ENCODE results near the gene IAH1.

IAH1 gene

DNA sequence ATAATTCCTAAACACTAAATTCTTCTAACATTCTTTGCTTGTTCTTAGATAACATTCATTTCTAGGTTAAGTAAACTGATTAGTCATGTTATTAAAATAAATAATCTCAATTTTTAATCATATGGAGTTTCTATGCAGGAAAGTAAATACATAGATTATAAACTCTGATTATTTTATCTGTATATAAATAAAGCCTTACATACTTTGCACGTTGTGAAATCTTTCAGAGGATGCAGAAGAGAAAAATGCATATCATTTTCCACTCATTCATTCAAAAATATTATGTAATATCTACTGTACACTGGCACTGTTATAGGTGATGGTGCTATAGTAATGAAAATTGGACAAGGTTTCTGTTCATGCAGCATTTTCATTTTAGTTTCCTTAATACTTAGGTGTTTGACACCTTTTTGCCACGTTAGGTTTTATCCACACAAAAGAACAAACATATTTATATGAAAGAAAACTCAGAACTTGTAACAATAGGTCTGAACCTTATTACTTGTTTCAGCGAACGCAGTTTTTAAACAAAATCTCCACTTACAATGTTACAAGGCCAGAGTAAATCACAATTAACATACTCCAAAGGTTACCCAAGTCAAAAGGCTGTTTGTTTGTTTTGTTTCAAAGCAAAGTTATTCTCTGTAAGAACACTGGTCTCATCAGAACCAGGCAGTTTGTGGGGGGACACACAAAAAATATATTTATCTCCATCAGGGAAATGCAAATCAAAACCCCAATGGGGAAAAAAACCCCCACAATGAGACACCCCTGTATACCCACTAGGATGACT lies 53.8 kb downstream of the IAH1 start:
- H3K4me3 ChIP-seq (ENCODE audit: low read depth, low read length), result no peak overlapping the region

DNA sequence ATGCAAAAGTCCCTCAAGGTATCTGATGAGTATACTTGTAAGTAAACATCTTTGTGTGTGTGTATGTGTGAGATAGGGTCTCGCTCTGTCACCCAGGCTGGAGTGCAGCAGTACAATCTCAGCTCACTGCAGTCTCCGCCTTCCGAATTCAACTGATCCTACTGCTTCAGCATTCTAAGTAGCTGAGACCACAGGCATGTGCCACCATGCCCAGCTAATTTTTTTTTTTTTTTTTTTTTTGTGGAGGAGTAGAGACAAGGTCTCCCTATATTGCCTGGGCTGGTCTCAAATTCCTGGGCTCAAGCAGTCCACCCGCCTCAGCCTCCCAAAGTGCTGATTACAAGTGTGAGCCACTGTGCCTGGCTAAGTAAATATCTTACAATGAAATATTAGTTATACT lies 58.1 kb downstream of the IAH1 start:
- no peak overlapping the region for H3K4me3 ChIP-seq (ENCODE audit: low read depth, low read length)

DNA sequence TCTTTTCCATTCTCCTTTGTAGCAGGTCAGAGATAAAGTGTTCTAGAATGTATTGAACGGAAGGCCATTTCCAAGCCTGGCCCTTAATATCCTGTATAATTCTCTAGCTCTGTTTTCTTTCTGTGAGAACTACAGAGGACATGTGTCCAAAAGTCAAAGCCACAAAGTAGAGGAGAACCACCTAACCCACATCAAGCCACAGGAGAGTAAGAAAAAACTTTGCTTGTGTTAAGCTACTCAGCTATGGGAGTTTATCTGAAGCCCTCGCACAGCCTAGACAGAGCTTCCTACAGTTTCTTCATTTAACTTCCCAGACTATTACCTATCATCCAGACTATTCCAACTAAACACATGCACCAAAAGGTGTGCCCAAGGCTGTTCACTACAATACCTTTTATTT lies 59.3 kb downstream of the IAH1 start:
- no peak overlapping the region for H3K4me3 ChIP-seq (ENCODE audit: low read depth, low read length)

DNA sequence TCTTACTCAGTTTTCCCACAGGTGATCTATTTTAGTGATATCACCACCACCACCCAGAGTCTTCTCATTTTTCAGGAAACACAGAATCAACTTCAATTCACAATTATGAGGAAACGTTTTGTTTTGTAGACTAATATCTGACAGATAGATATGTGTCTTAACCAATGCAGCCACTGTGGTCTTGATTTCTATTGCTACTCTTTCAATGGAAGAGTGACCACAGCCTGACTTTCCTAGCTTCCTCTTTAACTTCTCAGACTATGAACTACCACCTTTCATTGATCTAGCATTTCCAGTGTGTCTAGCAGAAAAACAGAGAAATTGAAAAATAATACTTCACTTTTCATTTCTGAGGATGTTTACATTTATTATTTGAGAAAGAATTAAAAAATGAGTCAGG lies 60.8 kb downstream of the IAH1 start:
- H3K4me3 ChIP-seq (ENCODE audit: low read depth, low read length), result no peak overlapping the region

DNA sequence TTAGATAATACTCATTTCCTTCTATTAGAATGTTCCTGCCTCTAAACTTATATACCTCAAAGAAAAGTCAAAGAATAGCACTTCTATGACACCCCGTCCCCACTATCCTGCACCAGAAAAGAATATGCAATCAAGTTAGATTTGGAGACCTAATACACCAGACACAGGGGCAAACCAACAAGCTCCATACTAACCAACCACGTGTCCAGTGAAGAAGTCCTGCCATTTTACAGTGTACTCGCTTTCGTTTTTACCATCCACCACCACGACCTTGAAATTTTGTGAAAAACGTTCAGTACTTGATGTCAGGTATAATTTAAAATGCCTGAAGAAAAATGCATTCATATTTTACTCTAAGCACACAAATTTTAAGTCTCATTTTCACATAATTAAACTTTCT lies 62.2 kb downstream of the IAH1 start:
- no peak overlapping the region for H3K4me3 ChIP-seq (ENCODE audit: low read depth, low read length)

DNA sequence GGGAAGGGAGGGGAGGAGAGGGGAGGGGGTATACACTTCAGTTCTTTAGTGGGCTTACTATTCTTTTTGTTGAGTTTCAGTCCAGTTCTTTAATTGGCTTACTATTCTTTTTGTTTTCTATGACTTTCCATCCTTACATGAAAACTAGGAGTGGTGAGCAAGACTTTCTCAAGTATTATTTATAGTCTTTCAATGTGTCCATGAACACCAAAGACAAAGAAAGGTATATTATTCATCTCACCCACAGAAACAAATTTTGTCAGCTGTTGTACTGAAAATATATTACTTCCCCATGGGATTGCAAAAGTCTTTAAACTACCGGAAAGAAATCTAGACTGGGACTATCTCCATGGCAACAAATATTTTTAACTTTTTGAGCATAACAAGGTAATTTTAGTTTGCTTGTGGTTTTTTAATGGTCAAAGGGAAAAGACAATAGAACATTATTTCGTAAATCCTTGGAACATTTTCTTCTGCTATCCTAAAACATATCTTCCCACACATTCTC lies 63.7 kb downstream of the IAH1 start:
- no peak overlapping the region for H3K4me3 ChIP-seq (ENCODE audit: low read depth, low read length)

All from iPS-11a (cell line).